OCI-M2 (cell line): Measurements from ENCODE around the gene TGFBR1.

Source experiments
- DNase-seq: peaks from one replicate; lab custom pipeline; 2025; ENCODE audit not compliant: unreplicated experiment; lab: John Stamatoyannopoulos, UW

TGFBR1 gene

DNA sequence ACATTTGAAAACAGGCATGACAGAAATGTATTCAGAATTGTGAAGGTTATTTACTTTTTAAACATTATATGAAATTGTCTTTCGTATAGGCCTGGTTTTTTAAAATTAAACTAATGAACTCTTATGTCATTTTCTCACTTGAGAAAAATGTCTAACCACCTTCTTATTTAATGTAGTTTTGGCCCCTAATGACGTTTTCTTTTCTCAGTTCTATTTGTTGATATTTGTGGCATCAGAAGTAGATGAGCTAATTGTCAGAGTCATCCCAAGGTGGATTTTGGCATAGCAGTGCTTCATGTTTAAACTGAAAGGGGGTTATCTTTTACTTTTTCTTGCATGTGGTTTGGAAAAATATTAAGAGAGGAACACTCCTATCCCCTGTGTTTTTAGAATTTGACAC is 28.2 kb downstream of the TGFBR1 start:
- no peak for DNase-seq

GRCh38 chr9:99134893-99135341 is 30.0 kb downstream of the TGFBR1 start:
- no peak for DNase-seq

DNA sequence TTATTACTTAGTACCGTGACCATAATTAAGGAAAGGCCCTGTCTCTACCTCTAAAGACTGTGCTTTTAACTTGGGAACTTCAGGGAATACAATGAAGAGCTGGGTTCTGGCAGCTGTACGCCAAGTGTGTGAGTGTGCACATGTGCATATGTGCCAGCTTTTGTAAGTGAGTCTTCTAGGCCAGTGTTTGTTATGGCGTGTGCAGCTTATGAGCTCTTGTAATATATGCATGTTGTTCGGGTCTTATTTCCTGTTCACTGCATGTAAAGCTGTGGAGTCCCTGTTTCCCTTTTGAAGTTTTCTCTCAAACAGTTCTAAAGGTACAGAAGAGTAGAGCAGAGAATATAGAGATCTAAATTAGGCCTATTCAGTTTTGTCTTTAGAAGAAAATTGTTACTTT is 30.5 kb downstream of the TGFBR1 start:
- no peak for DNase-seq

DNA sequence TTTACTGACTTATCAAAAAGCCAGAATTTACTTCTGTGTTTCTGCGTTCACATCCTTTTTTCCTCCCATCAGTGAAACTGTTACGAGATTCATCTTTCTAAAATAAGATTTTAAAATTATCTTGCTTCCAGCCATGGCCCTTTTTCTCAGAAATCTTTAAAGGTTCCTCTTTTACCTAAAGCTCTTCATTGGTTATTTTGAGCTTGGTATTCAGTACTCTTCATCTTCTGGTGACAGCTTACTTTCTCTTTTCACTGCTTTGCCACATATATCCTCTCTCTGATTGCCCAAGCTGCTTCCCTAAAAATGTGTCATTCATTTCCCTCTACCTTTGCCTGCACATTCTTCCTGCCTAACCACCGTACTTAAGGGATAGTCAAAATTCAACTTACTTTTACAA is 32.3 kb downstream of the TGFBR1 start:
- no peak for DNase-seq

DNA sequence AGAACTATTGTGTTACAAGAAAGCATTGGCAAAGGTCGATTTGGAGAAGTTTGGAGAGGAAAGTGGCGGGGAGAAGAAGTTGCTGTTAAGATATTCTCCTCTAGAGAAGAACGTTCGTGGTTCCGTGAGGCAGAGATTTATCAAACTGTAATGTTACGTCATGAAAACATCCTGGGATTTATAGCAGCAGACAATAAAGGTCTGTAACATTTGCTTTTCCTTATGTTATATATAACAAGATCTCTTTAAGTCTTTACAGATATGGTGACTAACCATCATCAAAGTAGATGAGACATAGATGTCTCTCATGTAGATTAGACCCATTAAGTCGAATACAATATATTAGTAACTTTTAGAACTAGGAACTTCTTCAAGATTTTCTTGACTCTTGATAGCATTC is 33.0 kb downstream of the TGFBR1 start:
- DNase-seq, result no peak

- no peak for DNase-seq
Observed at GRCh38 chr9:99138424-99139284, 33.7 kb downstream of the TGFBR1 start.

- DNase-seq, result no peak
Observed at GRCh38 chr9:99139868-99140267, 35.0 kb downstream of the TGFBR1 start.

DNA sequence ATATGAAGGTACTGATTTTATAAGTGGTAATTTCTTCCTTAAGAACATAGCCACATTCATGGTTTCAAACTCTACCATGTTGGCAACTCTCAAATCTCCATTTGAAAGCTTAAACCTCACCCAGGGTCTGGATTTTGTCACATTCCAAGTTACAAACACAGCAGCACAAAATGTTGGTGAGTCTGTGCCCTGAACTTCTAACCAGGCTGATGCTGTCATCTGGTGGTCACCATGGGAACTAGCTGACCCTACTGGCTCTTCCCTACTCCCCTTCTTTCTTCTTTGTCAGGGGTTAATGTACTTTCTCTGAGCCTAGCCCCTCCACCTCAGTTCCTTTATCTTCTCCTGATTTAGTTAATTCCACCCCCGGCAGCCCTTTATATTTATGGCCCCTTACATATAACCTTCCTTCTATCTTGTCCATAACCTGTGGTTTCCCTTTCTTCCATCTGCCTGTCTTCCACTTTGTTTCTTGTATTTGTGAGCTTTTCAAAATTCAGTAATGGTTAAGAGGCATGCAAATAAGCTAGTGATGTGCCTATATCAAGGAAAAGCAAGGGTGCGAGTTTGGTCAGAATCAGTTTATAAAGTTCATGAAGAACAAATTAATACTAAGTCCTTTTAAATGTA is 35.9 kb downstream of the TGFBR1 start:
- no peak for DNase-seq

- DNase-seq, result no peak
Observed at GRCh38 chr9:99141849-99142248, 36.9 kb downstream of the TGFBR1 start.

DNA sequence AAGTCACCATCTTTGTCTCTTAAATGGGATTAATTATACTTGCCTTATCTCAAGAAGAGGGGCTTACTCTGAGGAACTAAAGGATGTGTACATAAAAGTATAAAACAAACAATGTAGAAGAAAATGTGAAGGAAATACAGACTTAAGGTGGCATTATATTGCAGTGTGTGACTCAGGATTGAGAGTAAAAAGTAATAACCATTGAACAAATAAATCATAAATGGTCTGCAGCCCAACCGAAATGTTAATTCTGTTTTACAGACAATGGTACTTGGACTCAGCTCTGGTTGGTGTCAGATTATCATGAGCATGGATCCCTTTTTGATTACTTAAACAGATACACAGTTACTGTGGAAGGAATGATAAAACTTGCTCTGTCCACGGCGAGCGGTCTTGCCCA is 37.4 kb downstream of the TGFBR1 start:
- DNase-seq, result no peak

DNA sequence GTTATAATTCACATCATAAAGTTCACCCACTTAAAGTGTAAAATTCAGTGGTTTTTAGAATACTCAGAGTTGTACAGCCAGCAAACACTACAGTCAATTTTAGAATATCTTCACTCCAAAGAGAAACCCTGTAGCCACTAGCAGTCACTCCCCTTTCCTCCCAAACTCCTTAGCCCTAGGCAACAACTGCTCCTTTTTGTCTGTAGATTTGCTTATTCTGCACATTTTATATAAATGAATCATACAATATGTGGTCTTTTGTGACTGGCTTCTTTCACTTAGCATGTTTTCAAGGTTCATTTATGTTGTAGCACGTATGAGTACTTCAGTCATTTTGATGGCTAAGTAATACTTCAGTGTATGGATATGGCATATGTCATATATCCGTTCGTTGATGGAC is 38.7 kb downstream of the TGFBR1 start:
- no peak for DNase-seq

DNA sequence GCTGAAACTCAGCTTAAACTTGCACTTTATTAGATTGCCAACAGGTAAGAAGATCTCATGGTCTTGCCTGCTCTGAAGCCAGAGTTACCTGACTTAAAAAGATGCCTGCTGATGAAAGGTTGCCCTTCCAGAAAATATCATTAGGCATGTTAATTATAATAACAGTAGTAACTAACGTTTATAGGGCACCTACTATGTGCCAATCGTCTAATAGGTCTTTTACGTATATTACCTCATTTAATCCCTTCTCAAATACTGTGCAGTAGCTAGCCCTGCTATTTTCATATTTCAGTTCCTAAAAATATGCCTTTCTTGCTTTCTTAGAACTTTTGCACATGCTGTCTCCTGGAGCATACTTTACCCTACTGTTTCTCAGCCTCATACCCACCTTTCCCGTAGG is 40.1 kb downstream of the TGFBR1 start:
- no peak for DNase-seq

- DNase-seq, result no peak
Observed at GRCh38 chr9:99146574-99146973, 41.7 kb downstream of the TGFBR1 start.

DNA sequence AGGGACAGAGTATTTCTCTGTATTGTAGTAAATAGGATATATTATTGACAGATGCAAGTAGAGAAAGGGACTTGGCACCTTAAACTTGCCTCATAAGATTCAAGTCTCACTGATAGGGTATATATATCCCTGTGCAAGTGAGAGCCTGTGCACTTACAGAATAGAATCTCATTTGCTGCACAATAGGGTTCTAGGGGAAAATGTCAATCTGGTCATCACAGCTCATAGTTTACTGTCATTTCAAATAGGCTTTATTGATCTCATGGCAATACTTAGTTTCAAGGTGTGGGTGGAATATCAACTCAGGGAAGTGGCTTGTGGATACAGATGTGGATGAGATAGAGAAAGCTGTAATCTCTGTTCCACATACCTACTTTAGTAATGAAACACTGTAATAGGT is 42.3 kb downstream of the TGFBR1 start:
- DNase-seq, result no peak

GRCh38 chr9:99150451-99151171 is 45.7 kb downstream of the TGFBR1 start:
- DNase-seq, result no peak

DNA sequence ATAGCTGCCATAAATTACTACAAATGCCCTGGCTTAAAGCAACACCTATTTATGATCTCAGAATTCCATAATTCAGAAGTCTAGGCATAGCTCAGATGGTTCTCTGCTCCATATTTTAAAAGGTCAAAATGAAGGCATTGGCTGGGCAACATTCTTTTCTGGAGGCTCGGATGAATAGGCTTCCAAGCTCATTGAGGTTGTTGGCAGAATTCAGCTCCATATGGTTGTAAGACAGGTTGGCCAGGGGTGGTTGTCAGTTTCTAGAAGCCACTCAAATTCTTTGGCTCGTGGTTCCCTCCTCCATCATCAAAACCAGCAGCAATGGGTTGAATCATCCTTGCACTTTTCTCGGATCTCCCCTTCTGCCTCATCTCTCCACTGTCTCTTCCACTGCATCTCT is 49.4 kb downstream of the TGFBR1 start:
- no peak for DNase-seq

- no peak for DNase-seq
Observed at GRCh38 chr9:99155736-99156135, 50.8 kb downstream of the TGFBR1 start.

- DNase-seq, result no peak
Observed at GRCh38 chr9:99158629-99159028, 53.7 kb downstream of the TGFBR1 start.

DNA sequence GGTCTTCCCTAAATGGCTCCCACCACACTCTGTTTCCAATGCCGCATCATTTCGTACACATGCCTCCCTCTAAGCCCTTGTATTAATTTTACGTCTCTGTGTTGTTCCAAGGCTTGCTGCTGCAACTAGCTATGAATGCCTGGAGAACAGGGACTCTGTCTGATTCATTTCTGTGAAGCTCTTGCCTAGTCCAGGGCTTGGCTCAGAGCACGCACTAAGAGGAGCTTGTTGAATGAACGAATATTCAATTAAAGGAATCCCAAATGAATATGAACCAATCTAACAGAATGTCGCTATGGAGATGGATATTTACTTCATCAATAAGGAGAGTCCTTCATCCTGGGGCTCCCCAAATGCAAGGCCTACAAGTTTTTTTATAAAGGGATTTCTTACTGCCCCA is 55.3 kb downstream of the TGFBR1 start:
- DNase-seq, result no peak

- DNase-seq, result no peak
Observed at GRCh38 chr9:99162759-99163364, 57.9 kb downstream of the TGFBR1 start.

GRCh38 chr9:99166149-99166548 is 61.2 kb downstream of the TGFBR1 start:
- no peak for DNase-seq

GRCh38 chr9:99167119-99167518 is 62.2 kb downstream of the TGFBR1 start:
- no peak for DNase-seq
